GM19238 (cell line): ENCODE data around the gene CD2AP.
"Not testable (repeated sequence)": the region's sequence is repeated elsewhere in the genome, so short reads cannot be mapped to it uniquely, and the experiment has no call there.

Source experiments
- DNase-seq: peaks from one replicate; pipeline ENCODE4 v3.0.0; 2011; ENCODE audit warnings: low spot score; ENCODE audit not compliant: insufficient read length

Gene CD2AP

DNA sequence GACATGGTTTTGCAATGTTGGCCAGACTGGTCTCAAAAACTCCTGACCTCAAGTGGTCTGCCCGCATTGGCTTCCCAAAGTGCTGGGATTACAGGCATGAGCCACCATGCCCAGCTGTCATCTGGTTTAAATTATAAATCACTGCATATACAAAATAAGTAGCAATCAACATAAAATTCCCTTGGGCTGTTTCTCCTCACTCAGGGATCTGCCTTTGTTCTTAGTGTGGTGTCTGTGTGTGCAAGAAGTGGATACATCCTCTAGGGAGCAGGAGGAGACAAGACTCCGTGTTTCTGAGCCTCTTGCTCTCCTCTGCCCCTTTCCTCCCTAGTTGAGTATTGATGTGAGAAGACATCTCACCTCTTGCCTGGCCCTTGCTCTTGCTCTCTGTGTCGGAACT, 155.6 kb downstream of the CD2AP start:
- DNase-seq = no peak

DNA sequence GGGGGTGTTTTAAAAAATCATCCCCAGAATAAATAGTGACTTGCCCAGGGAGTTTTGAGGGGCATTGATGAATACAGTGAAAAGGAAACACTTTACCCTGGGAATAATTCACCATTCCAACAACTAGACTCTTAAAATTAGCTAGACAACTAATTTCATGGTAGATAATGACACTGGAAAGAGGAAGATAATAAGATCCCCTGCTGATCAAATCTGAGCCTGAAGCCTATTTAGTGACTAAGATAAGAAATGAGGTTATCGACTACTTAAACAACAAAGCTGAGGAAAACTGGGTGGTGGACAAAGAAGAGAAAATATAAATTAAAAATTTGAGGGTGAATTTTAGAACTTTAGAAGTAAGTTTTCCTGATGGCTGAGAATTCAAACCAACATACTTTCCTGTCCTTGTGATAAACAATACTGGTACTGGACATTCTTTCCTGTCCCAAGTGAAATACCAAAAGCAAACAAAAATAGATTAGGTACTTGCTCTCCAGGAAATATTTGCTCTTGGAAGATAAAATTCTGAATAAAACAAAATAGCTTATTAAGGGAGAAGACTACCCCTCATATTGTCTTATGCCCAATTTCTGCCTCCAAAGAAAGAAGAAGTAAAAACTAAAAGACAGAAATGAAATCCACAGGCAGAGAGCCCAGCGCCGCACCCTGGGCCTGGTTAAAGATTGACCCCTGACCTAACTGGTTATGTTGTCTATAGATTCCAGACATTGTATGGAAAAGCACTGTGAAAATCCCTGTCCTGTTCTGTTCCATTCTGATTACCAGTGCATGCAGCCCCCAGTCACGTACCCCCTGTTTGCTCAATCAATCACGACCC, 156.8 kb downstream of the CD2AP start:
- no peak for DNase-seq

DNA sequence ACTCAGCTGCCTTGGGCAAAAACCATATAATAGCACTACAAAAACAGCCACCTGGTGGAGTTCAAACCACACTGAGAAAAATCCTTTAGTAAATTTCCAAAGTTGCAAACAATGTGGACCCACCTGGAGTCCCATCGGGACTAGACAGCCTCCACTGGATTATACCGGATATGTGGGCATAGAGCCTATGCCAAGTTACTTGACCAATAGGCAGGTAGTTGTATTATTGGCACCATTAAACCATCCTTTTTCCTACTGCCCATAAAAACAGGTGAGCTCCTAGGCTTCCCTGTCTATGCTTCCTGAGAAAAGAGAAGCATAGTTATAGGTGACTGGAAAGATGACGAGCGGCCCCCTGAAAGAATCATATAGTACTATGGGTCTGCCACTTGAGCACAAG, 169.1 kb downstream of the CD2AP start:
- no peak for DNase-seq

DNA sequence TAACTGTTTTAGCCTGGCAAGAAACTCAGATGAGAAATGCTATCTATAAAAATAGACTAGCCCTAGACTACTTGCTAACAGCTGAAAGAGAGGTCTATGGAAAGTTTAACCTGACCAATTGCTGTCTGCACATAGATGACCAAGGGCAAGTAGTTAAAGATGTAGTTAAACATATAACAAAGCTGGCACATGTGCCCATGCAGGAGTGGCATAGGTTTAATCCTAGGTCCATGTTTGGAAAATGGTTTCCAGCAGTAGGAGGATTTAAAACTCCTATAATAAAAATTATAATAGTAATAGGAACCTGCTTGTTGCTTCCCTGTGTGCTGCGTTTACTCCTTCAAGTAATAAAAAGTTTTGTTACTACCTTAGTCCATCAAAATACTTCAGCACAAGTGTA, 169.6 kb downstream of the CD2AP start:
- no peak for DNase-seq

DNA sequence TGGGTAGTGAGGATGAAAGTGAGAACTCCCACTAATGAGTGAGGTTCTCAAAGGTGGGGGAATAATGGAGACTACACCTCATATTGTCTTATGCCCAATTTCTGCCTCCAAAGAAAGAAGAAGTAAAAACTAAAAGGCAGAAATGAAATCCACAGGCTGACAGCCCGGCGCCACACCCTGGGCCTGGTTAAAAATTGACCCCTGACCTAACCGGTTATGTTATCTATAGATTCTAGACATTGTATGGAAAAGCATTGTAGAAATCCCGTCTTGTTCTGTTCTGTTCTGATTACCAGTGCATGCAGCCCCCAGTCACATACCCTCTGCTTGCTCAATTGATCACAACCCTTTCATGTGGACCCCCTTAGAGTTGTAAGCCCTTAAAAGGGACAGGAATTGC, 170.0 kb downstream of the CD2AP start:
- not testable (repeated sequence) for DNase-seq

DNA sequence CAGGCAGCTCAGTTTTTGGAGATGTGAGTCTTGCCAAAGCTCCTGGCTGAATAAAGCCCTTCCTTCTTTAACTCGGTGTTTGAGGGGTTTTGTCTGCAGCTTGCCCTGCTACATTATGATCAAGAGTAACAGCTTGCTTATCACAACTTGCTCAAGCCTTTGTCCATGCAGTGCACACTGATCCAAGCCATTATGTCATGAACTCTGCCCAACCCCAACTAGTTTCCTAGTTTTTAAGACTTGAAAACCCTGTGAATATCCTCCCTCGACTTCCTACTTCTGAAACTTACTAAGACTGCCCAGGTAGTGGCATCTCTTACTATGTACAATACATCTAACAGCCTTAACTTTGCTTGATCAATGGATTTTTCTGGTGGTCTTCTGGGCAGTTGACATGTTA, 170.4 kb downstream of the CD2AP start:
- no peak for DNase-seq

DNA sequence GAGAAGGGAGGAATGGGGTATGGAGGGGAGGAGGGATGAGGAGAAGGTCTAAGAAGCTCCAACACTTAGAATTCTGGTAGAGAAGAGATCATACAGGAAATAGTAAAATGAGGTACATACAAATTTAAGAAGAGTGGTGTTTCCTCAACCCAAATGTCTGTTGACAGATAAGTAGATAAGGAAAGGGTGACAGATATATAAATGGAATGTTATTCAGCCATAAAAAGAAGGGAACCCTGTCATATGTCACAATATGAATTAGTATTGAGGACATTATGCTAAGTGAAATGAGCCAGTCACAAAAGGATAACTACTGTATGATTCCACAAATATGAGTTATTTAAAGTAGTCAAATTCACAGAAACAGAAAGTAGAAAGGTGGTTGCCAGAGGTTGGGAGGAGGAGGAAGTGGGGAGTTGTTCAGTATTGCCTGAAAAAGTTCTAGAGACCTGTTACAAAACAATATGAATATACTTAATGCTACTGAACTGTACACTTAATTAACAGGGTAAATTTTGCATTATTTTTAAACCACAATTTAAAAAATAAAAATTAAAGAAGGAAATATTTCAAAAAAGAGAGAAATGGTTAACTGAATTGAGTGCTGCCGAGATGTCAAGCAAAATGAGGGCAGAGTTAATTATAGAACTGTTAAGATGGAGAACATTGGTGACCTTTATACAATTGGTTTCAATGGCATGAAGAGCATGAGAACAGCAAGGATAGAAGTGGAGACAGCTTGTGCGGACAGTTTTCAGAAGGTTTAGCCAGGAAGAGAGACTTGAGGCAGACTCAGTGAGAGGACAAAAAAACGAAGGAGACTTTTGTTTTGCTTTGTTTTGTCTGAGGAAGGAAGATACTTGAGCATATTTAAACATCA, 173.2 kb downstream of the CD2AP start:
- no peak for DNase-seq

DNA sequence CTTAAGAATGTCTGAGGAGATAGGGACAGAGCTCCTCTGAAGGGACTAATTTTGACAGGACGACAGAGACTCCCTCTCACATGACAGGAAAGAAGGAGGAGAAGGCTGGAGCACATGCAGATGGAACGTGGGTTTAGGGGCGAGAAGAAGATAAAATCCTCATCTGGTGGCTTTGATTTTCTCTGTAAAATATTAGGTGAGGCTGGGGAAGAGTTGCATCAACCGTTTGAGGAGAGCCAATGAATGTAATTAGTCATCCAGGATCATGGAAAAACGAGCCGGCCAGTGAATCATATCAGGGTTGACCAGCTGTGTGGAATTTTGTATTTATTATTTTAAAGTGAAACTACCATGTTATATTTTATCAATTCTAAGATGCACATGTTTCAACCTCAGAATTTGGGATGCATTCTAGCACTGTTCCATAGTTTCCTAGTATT, 173.9 kb downstream of the CD2AP start:
- DNase-seq = no peak

DNA sequence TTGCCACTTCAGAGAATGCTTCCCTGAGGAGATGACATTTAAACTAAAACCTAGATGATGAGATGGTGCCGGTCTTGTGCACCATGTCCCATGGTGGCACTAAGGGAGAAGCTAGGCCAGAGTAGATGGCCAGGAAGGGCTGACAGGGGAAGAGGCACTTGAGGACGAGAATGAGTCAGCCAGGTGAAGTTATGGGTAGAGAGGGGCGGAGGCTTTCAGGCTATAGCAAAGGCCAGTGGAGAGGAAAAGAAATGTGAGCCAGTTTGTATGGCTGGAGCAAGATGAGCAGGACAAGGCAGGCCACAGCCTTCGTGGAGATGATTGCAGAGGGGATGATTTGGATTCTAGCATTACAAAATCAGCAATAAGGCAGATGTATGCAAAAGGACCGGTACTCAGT, 176.1 kb downstream of the CD2AP start:
- no peak for DNase-seq

DNA sequence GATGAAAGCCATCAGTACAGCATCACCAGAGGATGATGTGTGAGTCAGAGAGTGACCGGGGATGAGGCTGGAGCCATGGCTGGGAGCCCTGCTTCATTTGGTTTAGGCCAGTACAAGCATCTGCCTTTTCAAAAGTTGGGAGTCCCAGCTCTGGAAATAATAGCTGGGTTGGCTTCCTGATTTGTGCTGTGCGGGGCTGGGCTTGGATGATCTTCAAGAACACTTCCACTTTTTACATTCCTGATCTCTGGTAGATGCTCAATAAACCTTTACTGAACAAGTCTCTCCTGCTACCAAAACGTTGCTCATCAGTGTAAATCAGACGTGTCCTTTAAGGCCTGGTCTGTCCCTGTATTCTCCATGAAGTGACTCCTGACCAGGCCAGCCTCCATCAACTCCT, 176.7 kb downstream of the CD2AP start:
- DNase-seq = no peak

DNA sequence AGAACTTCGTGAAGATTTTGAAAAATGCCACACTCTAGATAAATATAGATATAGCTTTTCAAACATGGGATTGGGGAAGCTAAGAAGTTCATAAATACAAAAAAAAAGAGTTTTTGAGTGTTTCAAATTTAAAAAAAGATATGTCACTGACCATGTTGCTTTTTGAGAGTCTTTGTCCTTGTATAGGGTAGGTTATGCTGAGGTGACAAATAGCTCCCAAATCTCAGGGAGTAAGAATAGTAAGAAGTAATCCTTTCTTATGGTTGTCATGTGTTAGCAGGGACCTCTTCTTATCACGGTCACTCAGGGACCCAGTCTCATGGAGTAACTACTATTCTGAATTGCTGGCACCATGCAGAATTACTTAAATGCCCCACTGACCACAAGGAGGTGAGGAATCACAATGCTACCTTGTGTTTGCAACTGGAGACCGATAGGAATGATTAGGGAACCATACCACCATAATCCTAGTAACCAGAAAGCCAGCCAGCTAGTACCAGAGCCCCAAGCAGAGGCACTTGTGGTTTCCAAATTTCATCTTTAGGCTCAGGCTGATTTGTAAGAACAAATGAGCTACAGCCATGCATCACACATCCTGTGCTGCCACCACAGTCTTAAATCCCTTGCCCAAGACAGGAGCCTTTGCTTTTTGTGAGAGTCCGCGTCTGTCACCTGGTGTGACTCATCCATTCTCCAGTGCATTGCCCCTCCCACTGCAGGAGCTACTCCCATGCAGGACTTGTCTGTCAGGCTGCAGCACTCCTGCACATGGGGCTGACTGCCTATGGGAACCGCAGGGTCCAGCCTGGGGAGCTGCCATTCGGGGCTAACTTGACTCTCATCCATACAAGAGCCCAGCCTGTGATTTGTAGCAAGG, 178.4 kb downstream of the CD2AP start:
- DNase-seq = no peak

DNA sequence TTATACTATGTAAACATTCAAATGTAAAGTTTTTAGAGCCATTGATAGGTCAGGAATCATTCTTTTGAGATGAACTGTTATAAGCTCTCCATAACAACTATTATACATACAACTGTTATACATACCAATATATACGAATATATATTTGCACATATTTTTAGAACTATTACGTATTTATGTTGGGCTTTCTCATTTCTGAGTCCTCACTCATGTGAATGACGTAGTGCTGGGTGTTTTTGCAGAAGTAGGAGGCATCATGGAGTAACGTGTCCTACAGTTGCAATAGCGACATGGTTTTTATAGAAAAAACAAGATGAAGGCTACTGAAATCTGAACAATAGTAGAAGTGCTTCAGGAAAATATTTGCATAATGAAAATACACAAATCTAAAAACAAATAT, 184.4 kb downstream of the CD2AP start:
- DNase-seq = no peak

DNA sequence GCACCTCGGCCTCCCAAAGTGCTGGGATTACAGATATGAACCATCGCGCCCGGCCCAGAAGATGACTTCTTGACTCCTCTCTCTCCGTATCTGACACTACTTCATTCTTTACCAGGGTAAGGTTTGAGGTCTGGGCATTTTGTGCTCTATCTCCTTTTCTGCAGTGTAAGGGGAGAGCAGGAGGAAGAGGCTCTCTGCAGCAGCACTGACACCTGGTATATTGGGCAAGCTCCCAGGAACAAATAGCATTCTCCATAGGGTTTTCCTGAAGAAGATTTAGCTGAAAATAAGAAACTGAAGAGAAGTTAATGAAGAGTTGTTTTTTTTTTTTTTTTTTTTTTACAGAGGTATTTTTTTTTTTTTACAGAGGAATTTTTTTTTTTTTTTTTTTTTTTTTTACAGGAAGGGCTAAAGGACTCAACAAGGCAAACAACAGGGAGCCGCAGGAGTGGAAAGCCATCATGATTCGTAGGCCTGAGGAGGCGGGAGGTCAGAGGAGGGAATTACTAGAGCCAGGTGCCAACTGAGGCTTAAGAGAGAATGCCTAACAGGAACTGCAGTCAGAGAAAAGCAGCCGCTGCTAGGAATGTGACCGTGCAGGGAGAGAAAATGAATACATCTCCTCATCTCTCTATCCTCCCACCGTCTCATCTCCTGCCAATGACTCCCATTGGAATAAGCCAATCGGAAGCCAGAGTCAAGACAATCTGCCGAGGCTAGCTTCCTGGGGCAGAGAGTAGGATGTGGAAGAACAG, 186.1 kb downstream of the CD2AP start:
- DNase-seq = no peak

DNA sequence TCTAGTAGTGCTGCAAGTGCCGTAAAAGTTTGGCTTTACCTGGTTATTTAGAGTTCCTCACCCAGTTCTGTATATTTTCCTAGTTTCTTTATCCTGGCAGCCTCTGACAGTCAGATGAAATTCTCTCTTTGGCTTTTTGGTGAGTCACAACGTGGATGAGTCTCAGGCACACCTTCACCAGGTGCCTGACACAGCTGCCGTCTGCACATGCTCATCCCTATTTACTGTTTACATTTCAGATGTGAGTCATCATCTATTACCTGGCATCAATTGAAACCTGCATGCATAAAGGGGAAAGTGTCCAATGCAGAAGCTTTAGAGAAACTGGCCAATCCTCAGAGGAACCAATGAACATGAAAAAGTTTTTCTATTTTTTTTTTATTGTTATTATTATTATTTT, 187.5 kb downstream of the CD2AP start:
- DNase-seq = no peak

DNA sequence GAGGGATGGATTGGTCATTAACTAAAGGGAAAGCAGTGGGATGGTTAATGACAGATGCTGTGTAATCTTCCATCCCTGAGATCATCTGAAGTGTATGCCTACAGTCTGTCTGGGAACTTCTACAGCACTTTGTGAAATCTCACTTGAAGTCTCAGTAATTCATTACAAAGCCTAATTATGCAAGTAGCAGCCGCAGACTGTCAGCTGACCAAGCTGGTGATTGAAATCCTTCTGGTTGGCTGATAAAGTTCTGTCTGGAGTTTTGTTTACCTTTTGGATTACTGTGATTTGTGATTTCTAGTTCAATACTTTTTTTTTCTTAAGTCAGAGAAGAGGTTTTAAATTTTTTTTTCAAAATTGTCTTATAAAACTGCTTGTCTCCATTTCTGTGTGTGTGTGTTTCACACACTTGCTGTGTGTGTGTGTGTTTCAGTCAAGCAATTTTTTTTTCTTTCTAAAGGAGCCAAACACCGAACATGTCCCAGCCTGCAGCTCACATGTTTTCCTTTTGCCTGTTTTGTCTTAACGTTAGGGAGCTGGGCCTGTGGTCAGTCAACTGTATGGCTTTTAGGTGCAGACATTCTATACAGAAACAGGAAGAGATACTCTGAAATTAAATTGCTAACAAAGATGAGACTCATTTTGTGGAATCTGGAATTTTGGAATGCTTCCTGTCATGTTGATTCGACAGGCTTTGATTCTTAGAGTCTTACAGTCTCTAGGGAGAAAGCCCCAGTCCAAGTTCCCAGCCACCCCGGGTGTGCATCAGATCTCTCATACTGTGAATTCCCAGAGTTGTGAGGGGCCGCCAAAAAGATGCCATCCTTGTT, 192.3 kb downstream of the CD2AP start:
- no peak for DNase-seq

DNA sequence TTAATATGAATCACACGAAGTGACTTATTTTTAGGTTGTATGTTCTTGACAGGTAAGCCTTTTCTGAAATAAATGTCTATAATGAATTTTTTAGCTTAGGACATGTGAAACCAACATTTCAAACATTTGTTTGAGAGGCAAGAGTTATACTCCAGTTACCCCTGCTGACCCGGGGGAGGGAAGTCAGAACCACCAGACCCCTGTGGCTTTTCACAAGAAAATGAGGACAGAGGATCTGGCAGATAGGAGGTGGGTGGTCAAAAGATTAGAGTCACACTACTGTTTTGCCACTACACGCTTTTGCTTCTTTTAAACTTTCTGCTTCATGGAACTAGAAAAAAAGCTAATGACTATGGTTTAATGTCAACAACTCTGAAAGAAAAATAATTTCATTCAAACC, 193.3 kb downstream of the CD2AP start:
- DNase-seq = no peak

DNA sequence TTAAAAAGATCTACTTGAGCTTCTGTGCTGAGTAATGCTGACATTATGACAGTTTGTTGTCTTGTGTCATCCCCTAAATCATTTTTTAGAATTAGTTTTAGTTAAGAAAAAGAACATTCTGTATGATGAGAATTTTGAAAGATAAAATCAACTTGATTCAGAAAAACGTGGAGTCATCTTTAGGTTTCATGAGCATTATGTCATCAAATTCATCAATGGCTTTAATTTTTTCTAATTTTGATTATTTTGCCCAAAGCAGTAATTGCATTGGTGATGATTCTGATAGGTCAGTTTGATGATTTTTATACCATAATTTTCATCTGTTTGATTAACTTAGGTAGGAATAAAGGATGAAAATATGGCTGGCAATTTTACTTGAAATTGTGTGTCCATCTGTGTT, 194.2 kb downstream of the CD2AP start:
- no peak for DNase-seq

DNA sequence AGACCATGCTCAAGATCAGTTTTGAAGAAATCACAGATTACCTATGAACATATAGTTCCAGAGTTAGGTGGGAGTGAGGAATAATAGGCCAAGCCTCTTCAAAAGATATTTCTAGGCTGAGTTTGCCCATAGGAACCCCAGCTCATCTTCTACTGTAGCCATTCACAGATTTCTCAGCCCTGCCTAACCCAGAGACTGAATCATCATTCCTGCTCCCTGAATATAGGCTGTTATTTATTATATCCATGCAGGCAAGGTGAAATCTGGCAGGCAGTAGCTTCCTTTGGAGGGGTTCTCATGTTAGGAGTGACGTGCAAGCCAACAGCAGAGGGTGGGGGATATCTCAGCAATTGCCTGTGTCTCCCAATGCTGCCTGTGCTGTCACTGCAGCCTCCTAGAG, 195.2 kb downstream of the CD2AP start:
- DNase-seq = no peak

DNA sequence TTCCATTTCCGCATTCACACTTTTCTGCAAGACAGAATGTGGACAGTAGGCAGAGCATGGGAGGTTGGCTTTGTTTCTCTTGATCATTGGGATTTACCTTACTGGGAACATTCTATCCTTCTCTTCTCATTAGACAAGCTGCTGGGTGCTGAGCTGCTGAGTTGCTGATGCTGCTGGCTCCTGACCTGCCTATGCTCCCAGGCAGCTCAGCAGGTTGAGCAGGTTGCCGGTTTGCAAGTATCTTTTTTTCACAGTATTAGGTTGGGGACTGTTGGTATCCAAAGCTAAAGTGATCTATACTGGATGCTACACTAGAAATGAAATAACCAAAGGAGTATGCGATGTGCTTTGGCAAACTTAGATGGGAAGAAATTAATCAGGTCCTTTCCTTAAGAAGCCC, 197.1 kb downstream of the CD2AP start:
- DNase-seq = no peak
